GM12878 (cell line): Measurements from ENCODE around the gene MSL1. TPM values are rescaled to one million over a fixed set of nuclear protein-coding genes. Genes with fewer than 3 reads are reported as not detected.

Source experiments
- CTCF ChIP-seq, 3 experiments: IDR thresholded peaks in 2 of 3; conservative IDR thresholded peaks in 1 of 3; 2 replicates each; pipeline ENCODE4 v1.5.1; 2011; ENCODE audit warnings: low read depth in 3 of 3, low read length in 3 of 3, mild to moderate bottlenecking in 3 of 3, control low read depth in 2 of 3, moderate library complexity in 2 of 3, inconsistent platforms in 1 of 3, mixed read lengths in 1 of 3; ENCODE audit not compliant: control insufficient read depth in 2 of 3, insufficient read depth in 1 of 3; ENCODE audit errors: extremely low read depth in 1 of 3
- GATAD2B ChIP-seq: fragments of 450-650 bp; conservative IDR thresholded peaks from 2 replicates; pipeline ENCODE4 v1.6.1; 2017; ENCODE audit warnings: low read depth, mild to moderate bottlenecking, moderate library complexity
- IKZF1 ChIP-seq: fragments of 450-650 bp; conservative IDR thresholded peaks from 2 replicates; pipeline ENCODE4 v1.6.1; 2017; ENCODE audit warnings: antibody characterized with exemption, mild to moderate bottlenecking
- KAT2A ChIP-seq: conservative IDR thresholded peaks from 2 replicates; pipeline ENCODE4 v1.6.1; 2011; ENCODE audit warnings: low read depth, low read length; ENCODE audit not compliant: control insufficient read depth
- KDM1A ChIP-seq: fragments of 200-600 bp; sonication (generic); IDR thresholded peaks from 2 replicates; pipeline ENCODE4 v1.6.1; 2016; ENCODE audit warnings: borderline replicate concordance
- MAX ChIP-seq: IDR thresholded peaks from 2 replicates; pipeline ENCODE4 v1.6.1; 2012; ENCODE audit warnings: low read depth, low read length, improper control_type of control experiment
- MXI1 ChIP-seq: fragments of 150-350 bp; IDR thresholded peaks from 2 replicates; pipeline ENCODE4 v1.6.1; 2011; ENCODE audit warnings: low read depth, mild to moderate bottlenecking, inconsistent platforms, low read length, improper control_type of control experiment
- NR2C2 ChIP-seq: IDR thresholded peaks from 2 replicates; pipeline ENCODE4 v1.6.1; 2011; ENCODE audit warnings: borderline replicate concordance, low read depth; ENCODE audit not compliant: control insufficient read depth, insufficient read length
- PBX3 ChIP-seq: IDR thresholded peaks from 2 replicates; pipeline ENCODE4 v1.6.1; 2011; ENCODE audit warnings: mild to moderate bottlenecking, low read depth, low read length, moderate library complexity; ENCODE audit not compliant: insufficient replicate concordance
- POU2F2 ChIP-seq: IDR thresholded peaks from 3 replicates; pipeline ENCODE4 v1.6.1; 2011; ENCODE audit warnings: low read depth, mild to moderate bottlenecking, low read length, borderline replicate concordance
- PRDM15 ChIP-seq: fragments of 450-650 bp; formaldehyde crosslinking; IDR thresholded peaks from 2 replicates; pipeline ENCODE4 v1.4.0; 2020; ENCODE audit warnings: mild to moderate bottlenecking, moderate library complexity
- RAD51 ChIP-seq: fragments of 450-650 bp; IDR thresholded peaks from 2 replicates; pipeline ENCODE4 v1.6.1; 2016; ENCODE audit warnings: moderate library complexity, mild to moderate bottlenecking, inconsistent platforms
- RELA ChIP-seq: fragments of 450-650 bp; IDR thresholded peaks from 2 replicates; pipeline ENCODE4 v1.8.0; 2014; ENCODE audit warnings: borderline replicate concordance; ENCODE audit not compliant: partially characterized antibody
- RELB ChIP-seq: fragments of 450-650 bp; IDR thresholded peaks from 2 replicates; pipeline ENCODE4 v1.6.1; 2017; ENCODE audit warnings: low read depth, mild to moderate bottlenecking, moderate library complexity
- RFX5 ChIP-seq: IDR thresholded peaks from 2 replicates; pipeline ENCODE4 v1.6.1; 2011; ENCODE audit warnings: low read depth, low read length, improper control_type of control experiment
- SIN3A ChIP-seq: IDR thresholded peaks from 2 replicates; pipeline ENCODE4 v1.6.1; 2012; ENCODE audit warnings: low read depth, low read length, improper control_type of control experiment
- USF2 ChIP-seq: IDR thresholded peaks from 2 replicates; pipeline ENCODE4 v1.6.1; 2011; ENCODE audit warnings: low read depth, low read length, improper control_type of control experiment, borderline replicate concordance
- polyA plus RNA-seq, 11 experiments: library from polyadenylated mRNA; depleted of rRNA in 4 of 11; unstranded in 6 of 11; stranded (reverse) in 5 of 11; fragments of >200 nt; fragmentation: Nextera tagmentation in 4 of 11; fragmentation: Illumina TruSeq in 1 of 11; extraction: Ambion mirVana in 4 of 11; extraction: Trizol in 1 of 11; gene quantifications; 1 replicate in 1 of 11; 2 replicates in 10 of 11; pipeline versions ENCODE4 v1.2.1 to v1.2.3, GENCODE V29; 2011 to 2016; ENCODE audit warnings: inconsistent platforms in 2 of 11, missing spikeins in 2 of 11, low read depth in 1 of 11
- total RNA-seq, 4 experiments: library from RNA; depleted of rRNA in 3 of 4; stranded (reverse); fragments of >200 nt in 3 of 4; fragmentation: Illumina TruSeq in 1 of 4; extraction: Trizol in 1 of 4; gene quantifications; 2 replicates each; pipeline versions ENCODE4 v1.2.1 to v1.2.3, GENCODE V29; 2013 to 2021

Gene MSL1
- total and polyA plus RNA-seq, 10 of the 15 experiments (the other 5 are each of a cell fraction or from before 2014, with no cell fraction given) = 6.1 to 95.2 (median 51.8) TPM

- TF ChIP-seq RFX5 (0 out of 2 replicates have a peak, but pooled peaks have one; percentile 31), RELA (no peak), NR2C2 (no peak), USF2 (peak; percentile 65), RAD51 (peak; percentile 88), KAT2A (no peak), MAX (peak; percentile 99), RELB (peak; percentile 35; the same call in 1 of the 2 replicates), CTCF (IDR thresholded peaks at IDR 0.05 in 2 of 3, conservative IDR thresholded peaks at IDR 0.05 in 1 of 3; ENCODE audit: control insufficient read depth in 2 of 3, extremely low read depth in 1 of 3, insufficient read depth in 1 of 3, low read depth in 3 of 3, low read length in 3 of 3) (no peak), IKZF1 (no peak; the same call in 1 of the 2 replicates), POU2F2 (peak; percentile 80; the same call in 1 of the 3 replicates), PRDM15 (CRISPR knock-in tag) (no peak), MXI1 (peak; percentile 99), GATAD2B (no peak), SIN3A (peak; percentile 96), KDM1A (no peak), PBX3 (peak; percentile 87)
Observed at GRCh38 chr17:40098846-40099618, 22.7 kb upstream of the MSL1 start (continued).
